GM18517 (cell line): ENCODE measurements around the gene HSPB3.
"Not testable (repeated sequence)": the region's sequence is repeated elsewhere in the genome, so short reads cannot be mapped to it uniquely, and the experiment has no call there.

ENCODE experiments used
- ATAC-seq: cut with Tn5 transposase; IDR thresholded peaks from one replicate; pipeline ENCODE4 v1.9.1; 2021; ENCODE audit warnings: mild to moderate bottlenecking, moderate library complexity; ENCODE audit not compliant: unreplicated experiment

HSPB3 gene

GRCh38 chr5:54454602-54455001 lies 897 bp upstream of the HSPB3 start:
- no peak for ATAC-seq

DNA sequence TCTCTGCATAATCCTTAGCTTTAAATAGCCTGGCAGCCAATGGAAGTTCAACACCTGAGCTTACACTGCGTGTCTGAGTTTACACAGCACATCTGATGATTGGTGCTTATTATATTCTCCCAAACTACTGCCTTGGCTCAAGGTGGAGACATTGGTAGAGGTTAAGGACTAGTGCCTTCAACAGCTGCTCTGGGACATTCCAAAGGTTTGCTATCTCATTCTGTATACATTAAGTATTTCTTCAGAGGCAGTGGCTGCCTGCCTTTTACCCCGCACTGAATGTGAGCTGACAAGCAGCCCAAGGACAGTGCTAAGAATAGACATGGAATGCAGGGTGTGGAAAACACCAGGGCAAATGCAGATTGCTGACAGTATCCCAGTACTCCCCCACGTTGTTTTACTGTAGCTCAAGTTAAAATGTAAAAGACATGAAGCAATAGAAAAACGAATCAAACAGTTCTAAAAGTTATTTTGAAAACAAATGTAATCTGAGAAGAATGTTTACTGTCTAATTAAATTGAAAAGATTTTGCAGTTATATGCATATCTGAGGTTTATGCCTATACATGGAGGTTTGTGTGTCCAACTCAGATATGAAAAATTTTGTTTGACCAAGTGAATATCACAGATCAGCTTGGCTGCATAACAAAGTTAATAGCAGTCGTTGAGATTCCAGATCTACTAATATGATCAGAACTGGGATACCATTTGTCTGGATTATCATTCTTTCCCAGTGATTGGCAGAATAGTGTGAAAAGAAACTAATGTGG lies 1.8 kb downstream of the HSPB3 start:
- ATAC-seq: no peak

GRCh38 chr5:54458221-54458620 lies 2.7 kb downstream of the HSPB3 start:
- ATAC-seq: no peak

DNA sequence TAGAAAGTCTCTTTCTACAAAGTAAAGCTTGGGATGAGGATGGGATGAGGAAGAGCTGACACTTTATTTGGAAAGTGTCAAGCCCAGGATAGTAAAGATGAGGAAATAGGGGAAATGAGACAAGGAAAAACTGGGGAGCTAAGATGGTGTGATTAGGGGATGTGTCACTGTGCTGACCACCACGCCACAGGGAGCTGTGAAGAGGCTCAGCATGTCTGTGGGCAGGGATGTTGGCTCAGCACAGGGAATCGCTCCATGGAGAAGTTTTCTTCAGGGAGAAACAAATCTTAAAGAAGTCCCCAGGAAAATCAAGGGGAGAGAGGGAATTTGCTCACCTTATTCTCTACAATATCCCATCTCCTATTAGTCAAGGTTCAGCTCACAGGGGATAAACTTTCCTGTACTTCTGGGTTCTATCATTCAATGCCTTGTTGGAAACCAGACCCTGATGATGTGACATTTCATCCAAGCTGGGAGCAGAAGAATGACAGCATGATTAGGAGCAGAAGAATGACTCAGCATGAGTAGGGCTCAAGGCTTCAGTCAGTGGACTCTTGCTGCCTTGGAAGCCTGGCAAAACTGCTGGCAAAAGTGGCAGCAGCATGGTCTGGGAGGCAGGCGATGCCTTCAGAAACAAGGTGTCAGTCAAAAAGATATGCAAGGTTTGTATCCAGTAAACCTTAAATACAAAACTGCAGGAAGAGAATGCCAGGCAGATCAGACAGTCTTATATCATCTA lies 4.9 kb downstream of the HSPB3 start:
- ATAC-seq: no peak

GRCh38 chr5:54462281-54462680 lies 6.8 kb downstream of the HSPB3 start:
- ATAC-seq: no peak

DNA sequence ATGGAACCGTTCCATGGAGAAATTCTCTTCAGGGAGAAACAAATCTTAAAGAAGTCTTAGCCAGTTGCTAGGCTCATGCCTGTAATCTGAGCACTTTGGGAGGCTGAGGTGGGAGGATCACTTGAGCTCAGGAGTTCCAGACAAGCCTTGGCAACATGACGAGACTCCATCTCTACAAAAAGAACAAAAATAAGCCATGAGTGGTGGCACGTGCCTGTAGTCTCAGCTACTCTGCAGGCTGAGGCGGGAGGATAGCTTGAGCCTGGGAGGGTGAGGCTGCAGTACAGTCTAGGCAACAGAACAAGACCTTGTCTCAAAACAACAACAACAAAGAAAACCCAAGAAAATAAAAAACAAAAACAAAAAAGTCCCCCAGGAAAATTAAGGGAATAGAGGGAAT lies 8.2 kb downstream of the HSPB3 start:
- ATAC-seq: no peak

DNA sequence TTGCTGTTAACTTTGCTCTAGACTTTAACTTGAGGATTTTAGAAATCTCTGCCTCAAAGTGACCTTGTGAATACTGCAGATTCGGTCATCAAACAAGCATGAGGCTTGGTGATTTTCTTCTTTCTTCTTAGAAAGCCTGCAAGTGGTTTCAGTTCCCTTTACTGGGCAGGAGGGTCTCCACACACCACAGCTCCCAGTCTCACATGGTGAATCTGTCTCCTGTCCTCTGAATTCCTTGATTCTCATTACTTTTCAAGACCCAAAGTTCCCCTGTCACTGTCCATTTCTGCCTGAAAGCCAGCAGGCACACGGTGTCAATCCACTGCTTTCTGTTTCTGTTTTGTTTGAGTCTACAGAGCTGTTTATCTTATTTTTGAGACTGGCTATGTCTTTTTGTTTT lies 14.1 kb downstream of the HSPB3 start:
- no peak for ATAC-seq

- ATAC-seq: no peak
These were observed 14.6 kb downstream of the HSPB3 start for GRCh38 chr5:54470128-54470527.

GRCh38 chr5:54470677-54471076 lies 15.2 kb downstream of the HSPB3 start:
- ATAC-seq: no peak

GRCh38 chr5:54471398-54471797 lies 15.9 kb downstream of the HSPB3 start:
- no peak for ATAC-seq

- no peak for ATAC-seq
These were observed 21.2 kb downstream of the HSPB3 start for GRCh38 chr5:54476682-54477081.

GRCh38 chr5:54477941-54478478 lies 22.5 kb downstream of the HSPB3 start:
- ATAC-seq: no peak

DNA sequence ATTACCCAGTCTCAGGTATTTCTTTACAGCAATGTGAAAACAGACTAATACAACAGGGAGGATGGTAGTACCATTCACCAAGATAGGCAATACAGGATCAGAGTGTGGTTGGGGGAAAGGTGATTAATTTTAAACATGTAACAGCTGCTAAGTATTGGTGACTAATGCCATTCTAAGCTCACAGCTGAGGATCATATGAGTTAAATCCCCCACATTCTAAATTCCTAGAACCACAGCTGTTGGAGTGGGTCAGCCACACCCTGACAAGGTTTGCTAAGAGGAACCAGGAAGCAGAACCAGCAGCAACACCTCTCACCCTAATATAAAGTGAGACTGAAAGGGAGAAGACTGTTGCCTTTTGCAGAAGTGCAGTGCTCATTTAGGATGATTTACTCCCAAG lies 24.8 kb downstream of the HSPB3 start:
- no peak for ATAC-seq

DNA sequence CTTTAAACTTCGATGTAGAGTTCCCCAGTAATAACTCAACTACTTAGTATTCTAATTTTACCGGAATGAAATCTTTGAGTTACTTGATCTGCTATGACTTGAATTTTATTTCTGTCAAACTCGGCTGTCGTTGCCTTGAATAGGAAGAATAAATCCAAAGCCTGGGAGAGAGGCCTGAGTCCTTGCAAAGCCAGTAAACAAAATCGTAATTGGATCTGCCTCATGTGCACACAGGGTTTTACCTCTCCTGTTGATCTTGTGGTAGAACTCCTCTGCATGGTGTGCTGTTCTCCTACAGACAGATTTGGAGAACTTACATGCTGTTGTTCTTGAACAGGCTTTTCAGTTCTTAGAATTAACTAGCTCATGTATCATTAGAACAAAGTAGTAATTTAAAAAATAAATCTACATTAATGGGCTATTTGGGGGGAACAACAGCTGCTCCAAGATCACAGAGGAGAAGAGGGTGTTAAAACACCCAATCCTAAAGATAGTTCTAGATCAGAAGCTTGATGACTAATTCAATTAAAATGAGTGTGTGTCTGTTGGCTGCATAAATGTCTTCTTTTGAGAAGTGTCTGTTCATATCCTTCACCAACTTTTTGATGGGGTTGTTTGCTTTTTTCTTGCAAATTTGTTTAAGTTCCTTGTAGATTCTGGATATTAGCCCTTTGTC lies 28.9 kb downstream of the HSPB3 start:
- no peak for ATAC-seq

DNA sequence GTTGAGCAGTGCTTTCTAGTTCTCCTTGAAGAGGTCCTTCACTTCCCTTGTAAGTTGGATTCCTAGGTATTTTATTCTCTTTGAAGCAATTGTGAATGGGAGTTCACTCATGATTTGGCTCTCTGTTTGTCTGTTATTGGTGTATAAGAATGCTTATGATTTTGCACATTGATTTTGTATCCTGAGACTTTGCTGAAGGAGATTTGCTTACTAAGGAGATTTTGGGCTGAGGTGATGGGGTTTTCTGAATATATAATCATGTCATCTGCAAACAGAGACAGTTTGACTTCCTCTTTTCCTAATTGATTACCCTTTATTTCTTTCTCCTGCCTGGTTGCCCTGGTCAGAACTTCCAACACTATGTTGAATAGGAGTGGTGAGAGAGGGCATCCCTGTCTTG lies 30.2 kb downstream of the HSPB3 start:
- ATAC-seq: not testable (repeated sequence)

- not testable (repeated sequence) for ATAC-seq
These were observed 34.1 kb downstream of the HSPB3 start for GRCh38 chr5:54489648-54489979.

DNA sequence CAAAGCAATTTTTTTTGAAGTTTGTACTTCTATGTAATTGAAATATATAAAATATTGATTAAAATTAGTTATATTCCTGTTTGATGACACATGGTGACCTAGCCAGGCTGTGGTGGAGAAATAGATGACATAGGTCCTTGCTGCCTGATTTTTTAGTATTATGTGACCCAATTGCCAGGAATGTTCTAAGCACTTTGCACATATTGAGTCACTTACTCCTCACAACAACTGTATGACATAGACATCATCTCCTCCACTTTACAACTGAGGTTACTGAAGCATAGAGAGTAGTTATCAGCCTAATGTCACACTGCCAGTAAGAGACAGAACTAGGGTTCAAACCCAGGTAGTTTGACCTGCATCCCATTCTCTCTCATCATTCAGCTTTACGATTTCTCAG lies 35.8 kb downstream of the HSPB3 start:
- ATAC-seq: no peak

DNA sequence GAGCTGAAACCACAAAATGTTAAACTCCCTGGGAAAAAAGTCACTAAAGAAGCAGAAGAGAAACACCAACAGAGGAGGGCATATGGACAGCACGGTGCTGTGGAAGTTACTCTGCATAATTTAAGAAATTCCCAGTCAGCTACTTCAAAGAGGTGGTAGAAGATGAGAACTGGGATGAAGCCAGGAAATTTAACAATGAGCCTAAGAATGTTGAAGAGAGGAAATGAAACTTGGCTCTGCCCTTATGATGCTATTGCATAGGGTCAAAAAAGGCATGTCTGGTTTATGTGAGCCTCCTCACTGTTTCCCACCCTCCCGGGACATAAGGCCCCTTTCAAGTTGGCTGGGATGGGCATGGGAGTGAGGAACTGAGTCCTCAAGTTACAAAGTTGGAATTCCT lies 36.7 kb downstream of the HSPB3 start:
- no peak for ATAC-seq

- no peak for ATAC-seq
These were observed 39.5 kb downstream of the HSPB3 start for GRCh38 chr5:54495027-54495426.
